ENCODE results near the gene DOLPP1.
"Not testable (repeated sequence)": the region's sequence is repeated elsewhere in the genome, so short reads cannot be mapped to it uniquely, and the experiment has no call there.

DNA sequence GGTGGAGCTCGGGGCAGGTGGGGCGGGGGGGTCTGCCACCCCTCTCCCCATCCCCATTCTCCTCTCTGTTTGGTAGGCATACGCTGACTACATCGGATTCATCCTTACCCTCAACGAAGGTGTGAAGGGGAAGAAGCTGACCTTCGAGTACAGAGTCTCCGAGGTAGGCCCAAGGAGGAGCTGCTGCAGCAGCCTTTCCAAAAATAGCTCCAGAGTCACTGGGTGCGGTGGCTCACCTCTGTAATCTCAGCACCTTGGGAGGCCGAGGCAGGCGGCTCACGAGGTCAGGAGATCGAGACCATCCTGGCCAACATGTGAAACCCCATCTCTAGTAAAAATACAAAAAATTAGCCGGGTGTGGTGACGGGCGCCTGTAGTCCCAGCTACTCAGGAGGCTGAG, 42.1 kb downstream of the DOLPP1 start:
- TF ChIP-seq CTCF (IDR thresholded peaks at IDR 0.05; ENCODE audit: low read depth, low read length); EZH2phosphoT487 (IDR thresholded peaks at IDR 0.05; ENCODE audit: low read depth): not testable (repeated sequence)

Measured in OCI-LY3 (cell line).